ENCODE data around the gene TIMP2. TPM values are rescaled to one million over a fixed set of nuclear protein-coding genes. Genes with fewer than 3 reads are reported as not detected.

The TIMP2 gene
- total RNA-seq, 1 experiment from 2014 or later = 29.0 TPM

- Histone ChIP-seq H3K4me2 (ENCODE audit: insufficient read depth, insufficient read length, low read length) (no peak overlapping the region), H3K18ac (ENCODE audit: insufficient read length, low read depth, low read length) (no peak overlapping the region), H3T11ph (ENCODE audit: low read length) (no peak overlapping the region), H4K8ac (replicated peaks; ENCODE audit: insufficient read length, low read depth, low read length) (no peak overlapping the region), H3K4me1 (ENCODE audit: insufficient read depth, low read length) (no peaks in the 10 kb centered on the region), H4K5ac (ENCODE audit: insufficient read length, low read depth, low read length) (no peak overlapping the region), H2BK12ac (ENCODE audit: insufficient read length, low read depth, low read length) (no peak overlapping the region), H3K23me2 (ENCODE audit: insufficient read length, low read depth, low read length, poor library complexity, severe bottlenecking) (no peaks in the 10 kb centered on the region), H2BK5ac (ENCODE audit: insufficient read length, low read length) (no peak overlapping the region), H3K23ac (ENCODE audit: insufficient read length, low read depth, low read length) (no peak overlapping the region), H2AFZ (ENCODE audit: low read length) (no peak overlapping the region), H3K4ac (ENCODE audit: low read depth, low read length) (no peak overlapping the region), H4K20me1 (ENCODE audit: control insufficient read depth, insufficient read depth, insufficient read length) (no peaks in the 10 kb centered on the region), H2AK5ac (ENCODE audit: insufficient read length, low read length) (no peak overlapping the region), H3K79me1 (ENCODE audit: insufficient read depth, low read depth, low read length, poor library complexity, severe bottlenecking) (peaks cover 6% of the 10 kb centered on the region), H3K56ac (ENCODE audit: insufficient read length, low read depth, low read length) (no peak overlapping the region), H3K14ac (ENCODE audit: insufficient read depth, low read length) (no peak overlapping the region), H2BK20ac (ENCODE audit: low read depth, low read length, poor library complexity, severe bottlenecking) (no peak overlapping the region), H3K9me3 (ENCODE audit: control insufficient read depth, low read depth, low read length) (no peaks in the 10 kb centered on the region), H3K27ac (ENCODE audit: insufficient read length, low read depth, low read length) (no peak overlapping the region), H3K27me3 (ENCODE audit: insufficient read depth, low read length) (no peaks in the 10 kb centered on the region), H2BK15ac (ENCODE audit: low read depth, low read length) (no peak overlapping the region), H3K79me2 (ENCODE audit: insufficient read depth, low read length) (peaks cover 3% of the 10 kb centered on the region; the same call in 1 of the 2 replicates), H2BK120ac (ENCODE audit: low read depth, low read length, poor library complexity, severe bottlenecking) (no peak overlapping the region), H4K91ac (ENCODE audit: insufficient read length, low read depth, low read length) (no peak overlapping the region), H3K9ac (ENCODE audit: extremely low read depth, insufficient read length, low read length) (no peak overlapping the region)
- no peak overlapping the region for H3K4me3 Mint-ChIP-seq
- no peak for DNase-seq
- no peak for TF ChIP-seq CTCF (conservative IDR thresholded peaks at IDR 0.05)
- no peaks in the 10 kb centered on the region for H3K27me3 Mint-ChIP-seq (ENCODE audit: low read depth)
- no peaks in the 10 kb centered on the region for H3K4me1 Mint-ChIP-seq
- H3K9me3 Mint-ChIP-seq = no peaks in the 10 kb centered on the region
- no CpG with 5 or more reads among the region's 14 CpGs for WGBS (ENCODE audit: extremely low coverage, insufficient read length, low lambda C conversion rate)
- no peak overlapping the region; a peak in 1 of 7 replicates for H3K27ac Mint-ChIP-seq
- H3K36me3 Mint-ChIP-seq (ENCODE audit: insufficient read depth in 1 of 3, low read depth in 3 of 3) = peaks cover 62 to 98% (median 93%) of the 10 kb centered on the region in 3 experiments
Observed at GRCh38 chr17:78822552-78822951, 102.6 kb downstream of the TIMP2 start.

All from H9 (cell line).